Measurements from ENCODE around the gene BORCS5.

The BORCS5 gene

DNA sequence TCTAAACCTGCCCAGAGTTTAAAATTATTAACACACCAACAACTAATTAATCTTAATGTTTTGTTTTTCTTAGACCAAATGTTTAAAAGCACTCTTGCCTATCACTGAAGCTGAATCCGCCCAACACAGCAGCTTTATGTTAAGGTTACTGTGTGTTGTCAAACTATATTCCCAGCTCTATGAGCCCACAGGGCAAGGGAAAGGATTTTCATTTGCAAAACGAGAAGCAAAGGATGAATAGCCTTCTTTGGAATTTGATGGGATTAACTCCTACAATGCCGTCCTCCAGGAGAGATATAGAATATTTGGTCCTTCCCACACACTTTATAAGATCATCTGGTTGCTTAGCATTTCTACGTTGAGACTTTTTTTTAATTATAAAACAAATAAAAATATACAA is 162.0 kb downstream of the BORCS5 start:
- DNase-seq (ENCODE audit: low read depth): no peak

All from activated T-helper 1 cell treated with Interleukin-2 at 50 U/mL for 16 hours (primary cell).